Mesenchymal stem cell (in vitro differentiated cells and primary cell): ENCODE measurements around the gene SENP5.
A peak's percentile ranks its signal among the peaks of the same experiment; 100 is the strongest.
"Not testable (repeated sequence)": the region's sequence is repeated elsewhere in the genome, so short reads cannot be mapped to it uniquely, and the experiment has no call there.

Source experiments
- DNase-seq: peaks from one replicate; pipeline ENCODE4 v3.0.0-alpha.2; 2013
- H2AFZ ChIP-seq: one replicate; pipeline ENCODE4 v1.6.1; 2013; ENCODE audit warnings: low read depth, mild to moderate bottlenecking, control low read depth, inconsistent platforms, low read length, moderate library complexity
- H2AK5ac ChIP-seq: 2 replicates; pipeline ENCODE4 v1.6.1; 2013; ENCODE audit warnings: low read length, moderate library complexity, mild to moderate bottlenecking, inconsistent platforms; ENCODE audit not compliant: severe bottlenecking
- H2BK120ac ChIP-seq: one replicate; pipeline ENCODE4 v1.6.1; 2013; ENCODE audit warnings: low read depth, mild to moderate bottlenecking, inconsistent platforms, low read length, moderate library complexity
- H2BK12ac ChIP-seq, 2 experiments: one replicate each; pipeline ENCODE4 v1.6.1; 2013; ENCODE audit warnings: inconsistent platforms in 2 of 2, low read length in 2 of 2, mild to moderate bottlenecking in 2 of 2, moderate library complexity in 2 of 2, control low read depth in 1 of 2
- H2BK15ac ChIP-seq: one replicate; pipeline ENCODE4 v1.6.1; 2013; ENCODE audit warnings: mild to moderate bottlenecking, low read depth, inconsistent platforms; ENCODE audit not compliant: poor library complexity, severe bottlenecking
- H2BK5ac ChIP-seq: 2 replicates; pipeline ENCODE4 v1.6.1; 2013; ENCODE audit warnings: low read depth, mild to moderate bottlenecking, low read length, control low read depth, inconsistent platforms; ENCODE audit not compliant: poor library complexity, severe bottlenecking
- H3K14ac ChIP-seq, 2 experiments: one replicate each; pipeline ENCODE4 v1.6.1; 2013; ENCODE audit warnings: inconsistent platforms in 2 of 2, low read length in 2 of 2, control low read depth in 1 of 2, mild to moderate bottlenecking in 1 of 2, moderate library complexity in 1 of 2
- H3K18ac ChIP-seq, 2 experiments: one replicate each; pipeline ENCODE4 v1.6.1; 2013; ENCODE audit warnings: inconsistent platforms in 2 of 2, low read length in 2 of 2, control low read depth in 1 of 2, low read depth in 1 of 2, mild to moderate bottlenecking in 1 of 2
- H3K23ac ChIP-seq, 2 experiments: one replicate each; pipeline ENCODE4 v1.6.1; 2013; ENCODE audit warnings: inconsistent platforms in 2 of 2, low read length in 2 of 2, mild to moderate bottlenecking in 2 of 2, moderate library complexity in 2 of 2, control low read depth in 1 of 2
- H3K27ac ChIP-seq: 2 replicates; pipeline ENCODE4 v1.5.1; 2013; ENCODE audit warnings: mild to moderate bottlenecking, moderate library complexity, low read length, control low read depth, inconsistent platforms; ENCODE audit not compliant: poor library complexity, severe bottlenecking
- H3K27me3 ChIP-seq, 2 experiments: 2 replicates each; pipeline versions ENCODE4 v1.6.1 to v1.7.0; 2013; ENCODE audit warnings: low read length in 2 of 2, mild to moderate bottlenecking in 2 of 2, moderate library complexity in 2 of 2, control low read depth in 1 of 2, inconsistent platforms in 1 of 2; ENCODE audit not compliant: control insufficient read depth in 1 of 2, insufficient read depth in 1 of 2
- H3K36me3 ChIP-seq, 2 experiments: 2 replicates each; pipeline versions ENCODE4 v1.6.1 to v1.7.0; 2013; ENCODE audit warnings: low read length in 2 of 2, control low read depth in 1 of 2, inconsistent platforms in 1 of 2, low read depth in 1 of 2, mild to moderate bottlenecking in 1 of 2; ENCODE audit not compliant: insufficient read depth in 2 of 2, control insufficient read depth in 1 of 2
- H3K4ac ChIP-seq, 2 experiments: one replicate each; pipeline ENCODE4 v1.6.1; 2013; ENCODE audit warnings: inconsistent platforms in 2 of 2, low read length in 2 of 2, mild to moderate bottlenecking in 2 of 2, moderate library complexity in 2 of 2, control low read depth in 1 of 2, low read depth in 1 of 2
- H3K4me1 ChIP-seq: 2 replicates; pipeline ENCODE4 v1.6.1; 2013; ENCODE audit warnings: low read depth, low read length, control low read depth; ENCODE audit not compliant: control insufficient read depth, insufficient read depth
- H3K4me2 ChIP-seq: 2 replicates; pipeline ENCODE4 v1.6.1; 2013; ENCODE audit warnings: low read length, mild to moderate bottlenecking, inconsistent platforms; ENCODE audit not compliant: poor library complexity, severe bottlenecking
- H3K4me3 ChIP-seq, 2 experiments: 2 replicates each; pipeline versions ENCODE4 v1.5.1 to v1.7.0; 2013; ENCODE audit warnings: low read length in 2 of 2, mild to moderate bottlenecking in 2 of 2, control low read depth in 1 of 2, low read depth in 1 of 2; ENCODE audit not compliant: insufficient read depth in 1 of 2
- H3K79me1 ChIP-seq: replicated peaks from 2 replicates; pipeline ENCODE4 v1.6.1; 2013; ENCODE audit warnings: mild to moderate bottlenecking, control low read depth, low read length, inconsistent platforms; ENCODE audit not compliant: poor library complexity, severe bottlenecking
- H3K9ac ChIP-seq: 2 replicates; pipeline ENCODE4 v1.7.0; 2013; ENCODE audit warnings: mild to moderate bottlenecking, low read length, moderate library complexity
- H3K9me3 ChIP-seq: 2 replicates; pipeline ENCODE4 v1.7.0; 2013; ENCODE audit warnings: mild to moderate bottlenecking, low read length; ENCODE audit not compliant: control insufficient read depth
- H4K8ac ChIP-seq: one replicate; pipeline ENCODE4 v1.6.1; 2013; ENCODE audit warnings: inconsistent platforms, mild to moderate bottlenecking, low read length, moderate library complexity
- H4K91ac ChIP-seq: one replicate; pipeline ENCODE4 v1.6.1; 2013; ENCODE audit warnings: mild to moderate bottlenecking, low read length, inconsistent platforms
- WGBS: methylation state at CpG from one replicate; pipeline ENCODE4 v1.1.7; 2013; ENCODE audit warnings: mixed read lengths; 5-methylcytosine and 5-hydroxymethylcytosine counted together

Gene SENP5

GRCh38 chr3:196863000-196863399 is 4.7 kb upstream of the SENP5 start:
- H2BK120ac ChIP-seq, H3K4me1 ChIP-seq, H3K18ac ChIP-seq, H3K14ac ChIP-seq, H3K27ac ChIP-seq, H3K27me3 ChIP-seq, H4K91ac ChIP-seq, H2BK5ac ChIP-seq, H3K4me2 ChIP-seq, H2AFZ ChIP-seq, H3K36me3 ChIP-seq, H3K9ac ChIP-seq, H3K9me3 ChIP-seq, H4K8ac ChIP-seq, H2AK5ac ChIP-seq, H3K4me3 ChIP-seq, H3K23ac ChIP-seq, H3K79me1 ChIP-seq, DNase-seq, H3K4ac ChIP-seq, H2BK15ac ChIP-seq, H2BK12ac ChIP-seq: not testable (repeated sequence)
- whole genome bisulfite sequencing: 96% methylated on average over 8 of the region's 8 CpGs

- Histone ChIP-seq H3K27me3 (no peaks in the 10 kb centered on the region), H2BK15ac (no peak overlapping the region), H3K4me3 (peak overlapping the region; percentile 57 to 98), H3K18ac (peak overlapping the region; percentile 81 to 93), H4K91ac (peak overlapping the region; percentile 4), H2AFZ (peak overlapping the region; percentile 98), H3K79me1 (no peaks in the 10 kb centered on the region), H3K14ac (peak overlapping the region in 1 of 2 experiments; percentile 57), H3K9me3 (peaks cover 4% of the 10 kb centered on the region), H2AK5ac (peak overlapping the region; percentile 65), H3K9ac (peak overlapping the region; percentile 98), H3K4me1 (peaks cover 5% of the 10 kb centered on the region), H3K4ac (peak overlapping the region; percentile 79 to 81), H2BK120ac (no peak overlapping the region), H2BK12ac (no peak overlapping the region), H3K27ac (peak overlapping the region; percentile 48), H3K36me3 (peaks cover 5% of the 10 kb centered on the region in 2 experiments), H3K23ac (no peak overlapping the region), H4K8ac (peak overlapping the region; percentile 83), H3K4me2 (peak overlapping the region; percentile 51), H2BK5ac (no peak overlapping the region)
- 58% methylated on average over 6 of the region's 6 CpGs for WGBS
- DNase-seq: no peak
Observed at GRCh38 chr3:196867155-196867506, 589 bp upstream of the SENP5 start.

- peaks cover 5% of the 10 kb centered on the region in 2 experiments for H3K36me3 ChIP-seq
- peak overlapping the region; percentile 96 for H2AFZ ChIP-seq
- WGBS: 0% methylated on average over 23 of the region's 29 CpGs
- no peak overlapping the region for H2AK5ac ChIP-seq
- H4K91ac ChIP-seq: peak overlapping the region; percentile 90
- H3K27me3 ChIP-seq: no peaks in the 10 kb centered on the region
- H2BK120ac ChIP-seq: peak overlapping the region; percentile 73
- peak overlapping the region; percentile 97 for H4K8ac ChIP-seq
- peak overlapping the region in 1 of 2 experiments; percentile 99 for H3K14ac ChIP-seq
- H3K23ac ChIP-seq: peak overlapping the region in 1 of 2 experiments; percentile 87
- no peak overlapping the region for H2BK5ac ChIP-seq
- H3K9me3 ChIP-seq: no peaks in the 10 kb centered on the region
- no peak overlapping the region for H2BK12ac ChIP-seq
- H3K4me3 ChIP-seq: peak overlapping the region; percentile 98 to 100
- peak overlapping the region; percentile 86 to 99 for H3K18ac ChIP-seq
- H3K79me1 ChIP-seq: no peaks in the 10 kb centered on the region
- peak; percentile 61 for DNase-seq
- H3K4ac ChIP-seq: peak overlapping the region; percentile 75 to 76
- H3K4me1 ChIP-seq: peaks cover 5% of the 10 kb centered on the region
- peak overlapping the region; percentile 89 for H2BK15ac ChIP-seq
- peak overlapping the region; percentile 62 for H3K4me2 ChIP-seq
- peak overlapping the region; percentile 67 for H3K27ac ChIP-seq
- H3K9ac ChIP-seq: peak overlapping the region; percentile 98
Observed at GRCh38 chr3:196868297-196868661, 559 bp downstream of the SENP5 start.

GRCh38 chr3:196872316-196872715 is 4.6 kb downstream of the SENP5 start:
- Histone ChIP-seq H2AFZ (no peak overlapping the region), H3K27me3 (no peaks in the 10 kb centered on the region), H2BK15ac (no peak overlapping the region), H2BK12ac (no peak overlapping the region), H3K36me3 (peaks cover 5% of the 10 kb centered on the region in 2 experiments), H4K8ac (no peak overlapping the region), H3K4me2 (no peak overlapping the region), H3K18ac (no peak overlapping the region), H3K27ac (no peak overlapping the region), H3K4me3 (no peak overlapping the region), H2BK5ac (no peak overlapping the region), H3K79me1 (peaks cover 3% of the 10 kb centered on the region), H3K9me3 (no peaks in the 10 kb centered on the region), H2BK120ac (no peak overlapping the region), H3K14ac (no peak overlapping the region), H3K23ac (no peak overlapping the region), H3K4me1 (peaks cover 5% of the 10 kb centered on the region), H4K91ac (no peak overlapping the region), H3K4ac (no peak overlapping the region), H2AK5ac (no peak overlapping the region), H3K9ac (no peak overlapping the region)
- DNase-seq: peak; percentile 67
- WGBS: 91% methylated on average over 3 of the region's 4 CpGs
